H1 (cell line): ENCODE data around the gene TMEM151A. TPM values are rescaled to one million over a fixed set of nuclear protein-coding genes. Genes with fewer than 3 reads are reported as not detected.

Experiments
- ASH2L ChIP-seq: fragments of 200-600, 300-600 bp; sonication (generic); IDR thresholded peaks from one replicate; pipeline ENCODE4 v1.7.1; 2017; ENCODE audit warnings: low read length
- EGR1 ChIP-seq: IDR thresholded peaks from 2 replicates; pipeline ENCODE4 v1.6.1; 2011; ENCODE audit warnings: low read depth, low read length, borderline replicate concordance
- EP300 ChIP-seq, 2 experiments: IDR thresholded peaks; 1 replicate in 1 of 2; 2 replicates in 1 of 2; pipeline ENCODE4 v1.6.1; 2011 to 2012; ENCODE audit warnings: low read depth in 2 of 2, low read length in 2 of 2, mild to moderate bottlenecking in 2 of 2, borderline replicate concordance in 1 of 2, inconsistent platforms in 1 of 2, moderate library complexity in 1 of 2
- PHF8 ChIP-seq: fragments of 200-600 bp; sonication (generic); conservative IDR thresholded peaks from 2 replicates; pipeline ENCODE4 v1.7.1; 2012; ENCODE audit warnings: low read depth, mild to moderate bottlenecking, inconsistent platforms, low read length, moderate library complexity
- polyA plus RNA-seq, 7 experiments: library from polyadenylated mRNA; depleted of rRNA in 3 of 7; stranded (reverse) in 5 of 7; unstranded in 2 of 7; fragments of >200 nt in 5 of 7; fragments of 200-250 nt in 2 of 7; gene quantifications; 1 replicate in 5 of 7; 2 replicates in 1 of 7; 4 replicates in 1 of 7; pipeline versions ENCODE4 v1.2.1 to v1.2.3, GENCODE V29; 2011 to 2013; ENCODE audit warnings: missing spikeins in 2 of 7, mixed read lengths in 2 of 7
- total RNA-seq: library from RNA; stranded (reverse); fragmentation: NEBNext Ultra II Directional; extraction: Animal tissue kit (Norgen Biotek cat#: 25700); gene quantifications from 2 replicates; pipeline ENCODE4 v1.2.1, GENCODE V29; 2021

The TMEM151A gene
- total and polyA plus RNA-seq, 2 of the 8 experiments (the other 6 are each of a cell fraction or from before 2014, with no cell fraction given), result 3.2 TPM

GRCh38 chr11:66264383-66264782 is 27.3 kb upstream of the TMEM151A start (continued):
- TF ChIP-seq EP300 (IDR thresholded peaks at IDR 0.05; ENCODE audit: borderline replicate concordance in 1 of 2, low read depth in 2 of 2, low read length in 2 of 2) (no peak), EGR1 (no peak), ASH2L (no peak), PHF8 (no peak)
